ENCODE measurements around the gene CDH13. TPM values are rescaled to one million over a fixed set of nuclear protein-coding genes. Genes with fewer than 3 reads are reported as not detected.

The CDH13 gene
- total and polyA plus RNA-seq, 2 donors (not counting 3 experiments of a cell fraction or from before 2014, with no cell fraction given) = 96.6 to 124 TPM

GRCh38 chr16:83698964-83699363, 1072.2 kb downstream of the CDH13 start:
- Histone ChIP-seq H3K4me1 (ENCODE audit: control insufficient read depth, extremely low read depth, insufficient read depth, low read length) (no peaks in the 10 kb centered on the region), H3K4me2 (ENCODE audit: insufficient read depth, low read length) (no peak overlapping the region), H3K79me2 (ENCODE audit: control insufficient read depth, insufficient read depth, low read length) (no peaks in the 10 kb centered on the region), H2AFZ (ENCODE audit: low read depth, low read length) (no peak overlapping the region), H3K27me3 (ENCODE audit: control insufficient read depth in 2 of 2, insufficient read depth in 2 of 2, low read length in 2 of 2) (no peaks in the 10 kb centered on the region), H3K27ac (ENCODE audit: insufficient read depth, low read depth, low read length) (no peak overlapping the region), H3K36me3 (ENCODE audit: control insufficient read depth in 2 of 2, extremely low read depth in 1 of 2, insufficient read depth in 2 of 2, low read length in 2 of 2) (no peaks in the 10 kb centered on the region), H3K4me3 (replicated peaks in 1 of 3; ENCODE audit: insufficient read depth in 1 of 3, low read depth in 1 of 3, low read length in 3 of 3) (no peak overlapping the region), H4K20me1 (replicated peaks; ENCODE audit: control insufficient read depth, extremely low read depth, insufficient read depth, low read length) (no peaks in the 10 kb centered on the region), H3K9me1 (replicated peaks; ENCODE audit: control insufficient read depth, extremely low read depth, insufficient read depth, low read length) (no peaks in the 10 kb centered on the region), H3K9me3 (replicated peaks; ENCODE audit: control insufficient read depth, insufficient read depth, low read length) (no peaks in the 10 kb centered on the region), H3K9ac (replicated peaks; ENCODE audit: extremely low read depth, insufficient read depth, low read length) (no peak overlapping the region)
- ChIA-PET POLR2A (no interaction called here), CTCF (no interaction called here)
- no peak for DNase-seq (ENCODE audit: low read depth, low spot score)
- no peak for FAIRE-seq
- no peak for TF ChIP-seq EZH2 (IDR thresholded peaks at IDR 0.05; ENCODE audit: borderline replicate concordance, low read depth, low read length, severe bottlenecking)
- TF ChIP-seq, protein P1, sequence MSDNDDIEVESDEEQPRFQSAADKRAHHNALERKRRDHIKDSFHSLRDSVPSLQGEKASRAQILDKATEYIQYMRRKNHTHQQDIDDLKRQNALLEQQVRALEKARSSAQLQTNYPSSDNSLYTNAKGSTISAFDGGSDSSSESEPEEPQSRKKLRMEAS (IDR thresholded peaks at IDR 0.05; ENCODE audit: insufficient read depth, insufficient read length) = no peak
- TF ChIP-seq POLR2AphosphoS5 (IDR thresholded peaks at IDR 0.05; ENCODE audit: insufficient read depth, low read depth, low read length) = no peak
- TF ChIP-seq MYC (IDR thresholded peaks at IDR 0.05; ENCODE audit: low read depth, low read length) = no peak
- no peak for TF ChIP-seq CTCF (IDR thresholded peaks at IDR 0.05; ENCODE audit: extremely low read depth in 1 of 2, insufficient read depth in 1 of 2, low read depth in 1 of 2, low read length in 2 of 2)
- dilution Hi-C loops (cut with MboI; ENCODE audit: extremely low pct_ligation_motif_present, low sequenced_read_pairs) = no loop called here
- intact Hi-C loops (cut with micrococcal nuclease) = no loop called here
- no TSS peak for BruUV-seq (replicated peaks)

DNA sequence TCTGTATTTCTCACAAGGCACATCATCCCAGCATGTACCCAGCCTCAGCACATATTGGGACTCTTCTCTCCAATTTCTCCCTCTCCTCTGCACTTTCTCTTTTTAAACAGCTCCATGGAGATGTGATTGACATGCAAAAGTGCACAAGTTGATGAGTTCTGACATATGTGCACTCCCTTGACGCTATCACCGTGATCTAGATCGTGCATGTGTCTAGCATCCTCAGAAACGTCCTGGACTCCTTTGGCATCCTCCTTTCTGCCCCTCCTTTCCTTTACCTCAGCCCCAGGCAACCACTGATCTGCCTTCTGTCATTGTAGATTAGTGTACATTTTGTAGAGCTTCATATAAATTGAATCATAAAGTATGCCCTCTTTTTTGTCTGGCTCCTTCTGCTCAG, 1073.0 kb downstream of the CDH13 start:
- Histone ChIP-seq H3K27me3 (ENCODE audit: control insufficient read depth in 2 of 2, insufficient read depth in 2 of 2, low read length in 2 of 2) (no peaks in the 10 kb centered on the region), H3K9ac (replicated peaks; ENCODE audit: extremely low read depth, insufficient read depth, low read length) (no peak overlapping the region), H3K9me1 (replicated peaks; ENCODE audit: control insufficient read depth, extremely low read depth, insufficient read depth, low read length) (no peaks in the 10 kb centered on the region), H3K4me2 (ENCODE audit: insufficient read depth, low read length) (no peak overlapping the region), H3K9me3 (replicated peaks; ENCODE audit: control insufficient read depth, insufficient read depth, low read length) (no peaks in the 10 kb centered on the region), H3K4me1 (ENCODE audit: control insufficient read depth, extremely low read depth, insufficient read depth, low read length) (no peaks in the 10 kb centered on the region), H3K79me2 (ENCODE audit: control insufficient read depth, insufficient read depth, low read length) (no peaks in the 10 kb centered on the region), H3K4me3 (replicated peaks in 1 of 3; ENCODE audit: insufficient read depth in 1 of 3, low read depth in 1 of 3, low read length in 3 of 3) (no peak overlapping the region), H2AFZ (ENCODE audit: low read depth, low read length) (no peak overlapping the region), H4K20me1 (replicated peaks; ENCODE audit: control insufficient read depth, extremely low read depth, insufficient read depth, low read length) (no peaks in the 10 kb centered on the region), H3K36me3 (ENCODE audit: control insufficient read depth in 2 of 2, extremely low read depth in 1 of 2, insufficient read depth in 2 of 2, low read length in 2 of 2) (no peaks in the 10 kb centered on the region), H3K27ac (ENCODE audit: insufficient read depth, low read depth, low read length) (no peak overlapping the region)
- BruUV-seq (replicated peaks) = no TSS peak
- TF ChIP-seq, protein P1 (IDR thresholded peaks at IDR 0.05; ENCODE audit: insufficient read depth, insufficient read length) = no peak
- TF ChIP-seq JUN (IDR thresholded peaks at IDR 0.05; ENCODE audit: borderline replicate concordance, insufficient read depth, insufficient read length, low read depth) (no peak), EZH2 (IDR thresholded peaks at IDR 0.05; ENCODE audit: borderline replicate concordance, low read depth, low read length, severe bottlenecking) (no peak)
- POLR2A ChIA-PET = no interaction called here
- intact Hi-C loops (cut with micrococcal nuclease) (no loop called here), dilution Hi-C loops (cut with MboI; ENCODE audit: extremely low pct_ligation_motif_present, low sequenced_read_pairs) (no loop called here)
- DNase-seq (ENCODE audit: low read depth, low spot score) (no peak), FAIRE-seq (no peak)
- CTCF ChIA-PET = no interaction called here

Measured in endothelial cell of umbilical vein (primary cell).